Brain pericyte (primary cell): ENCODE data around the gene GATAD2B.
A peak's percentile ranks its signal among the peaks of the same experiment; 100 is the strongest.
"Not testable (repeated sequence)": the region's sequence is repeated elsewhere in the genome, so short reads cannot be mapped to it uniquely, and the experiment has no call there.

Source experiments
- DNase-seq: peaks from one replicate; pipeline ENCODE4 v3.0.0-alpha.2; 2012; ENCODE audit warnings: low read depth, low spot score

GATAD2B gene

DNA sequence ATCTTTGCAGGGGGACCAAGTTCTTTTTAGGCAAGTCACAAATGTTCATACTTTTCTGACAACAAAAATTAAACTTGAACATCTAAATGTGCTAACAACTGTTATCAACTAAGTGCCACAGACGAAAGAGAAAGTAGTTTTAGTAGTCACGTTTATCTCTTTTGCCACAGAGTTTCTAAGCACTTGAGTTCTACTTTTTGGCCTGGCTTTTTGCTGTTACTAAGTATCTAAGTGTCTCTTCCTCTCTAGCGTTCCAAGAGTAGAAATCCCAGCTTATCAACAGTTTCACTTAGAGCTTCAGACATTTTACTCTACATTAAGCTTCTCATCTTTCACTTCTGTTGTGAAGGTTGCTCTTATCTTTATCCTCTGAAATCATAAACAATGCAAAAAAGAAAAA is 34.2 kb downstream of the GATAD2B start:
- DNase-seq, result no peak

DNA sequence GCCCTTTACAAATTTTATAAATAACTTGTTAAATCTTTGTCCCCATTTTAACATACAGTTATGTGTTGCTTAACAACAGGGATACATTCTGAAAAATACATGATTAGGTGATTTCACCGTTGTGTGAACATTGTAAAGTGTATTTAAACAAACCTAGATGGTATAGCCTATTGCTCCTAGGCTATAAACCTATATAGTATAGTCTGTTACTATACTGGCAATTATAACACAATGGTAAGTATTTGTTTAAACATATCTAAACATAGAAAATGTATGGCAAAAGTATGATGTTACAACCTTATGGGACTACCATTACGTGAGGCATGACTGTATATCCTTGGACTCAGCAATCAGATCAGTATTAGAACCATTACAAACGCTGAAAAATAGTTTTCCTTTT is 36.6 kb downstream of the GATAD2B start:
- no peak for DNase-seq

DNA sequence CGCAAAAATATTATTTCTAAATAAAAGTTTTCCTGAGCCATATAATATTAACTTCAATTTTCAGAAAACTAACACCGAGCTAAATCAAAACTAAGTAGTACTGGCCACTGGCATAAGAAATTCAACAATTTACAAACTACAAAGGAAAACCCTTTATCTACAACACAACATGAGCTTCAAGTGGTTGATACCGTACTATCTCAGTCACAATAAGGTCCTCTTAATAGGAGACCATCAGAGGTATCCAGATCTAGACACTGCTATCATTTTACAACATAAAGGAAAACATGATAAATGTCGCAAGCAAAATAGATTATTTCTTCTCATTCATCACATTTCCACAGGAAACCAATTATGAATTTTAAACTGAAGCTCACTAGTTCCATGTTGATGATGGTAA is 39.5 kb downstream of the GATAD2B start:
- DNase-seq, result no peak

DNA sequence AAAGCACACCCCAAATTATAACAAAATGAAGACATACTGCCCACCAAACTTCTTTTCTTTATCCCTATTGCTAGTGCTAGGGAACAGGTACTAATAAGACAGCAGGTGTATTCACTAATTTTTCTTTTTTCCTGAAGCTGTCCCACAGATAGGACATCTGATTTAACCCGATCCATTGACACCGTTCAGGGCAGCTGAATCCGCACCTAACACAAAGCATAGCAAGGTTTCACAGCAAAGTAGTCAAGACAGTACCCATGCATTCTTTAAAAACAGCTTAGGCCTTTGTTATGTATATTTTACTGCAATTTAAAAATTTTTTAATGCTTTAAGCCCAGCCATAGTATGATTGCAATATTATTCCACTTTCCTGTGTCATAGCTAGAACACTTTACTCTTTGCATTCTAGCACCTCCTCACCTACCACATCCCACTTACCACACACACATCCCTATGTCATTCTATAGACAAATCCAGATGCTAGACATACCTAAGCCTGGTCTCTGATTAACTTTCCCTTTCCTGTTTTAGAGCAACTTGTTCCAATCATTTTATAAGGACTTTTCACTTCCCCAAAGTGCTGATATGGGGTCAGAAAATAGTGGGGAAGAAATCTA is 40.4 kb downstream of the GATAD2B start:
- DNase-seq, result no peak

DNA sequence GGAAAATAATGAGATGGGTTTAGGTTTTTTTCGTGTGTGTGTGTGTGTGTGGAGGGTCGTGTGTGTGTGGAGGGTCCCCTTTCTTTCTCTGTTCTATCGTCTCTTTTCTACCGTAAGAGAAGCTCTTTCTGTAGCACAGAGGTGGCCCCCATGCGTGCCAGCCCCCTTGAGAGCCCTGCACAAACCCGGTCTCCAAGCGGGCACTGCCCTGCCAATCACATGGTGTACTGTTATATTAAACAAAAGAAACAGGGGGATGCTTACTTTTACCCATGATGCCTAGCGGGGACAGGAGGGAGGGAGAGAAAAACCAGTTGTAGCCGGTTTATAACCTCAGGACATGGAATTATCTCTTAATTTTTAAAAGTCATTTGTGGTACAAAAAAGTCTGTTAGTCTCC is 41.0 kb downstream of the GATAD2B start:
- peak; percentile 6 for DNase-seq

DNA sequence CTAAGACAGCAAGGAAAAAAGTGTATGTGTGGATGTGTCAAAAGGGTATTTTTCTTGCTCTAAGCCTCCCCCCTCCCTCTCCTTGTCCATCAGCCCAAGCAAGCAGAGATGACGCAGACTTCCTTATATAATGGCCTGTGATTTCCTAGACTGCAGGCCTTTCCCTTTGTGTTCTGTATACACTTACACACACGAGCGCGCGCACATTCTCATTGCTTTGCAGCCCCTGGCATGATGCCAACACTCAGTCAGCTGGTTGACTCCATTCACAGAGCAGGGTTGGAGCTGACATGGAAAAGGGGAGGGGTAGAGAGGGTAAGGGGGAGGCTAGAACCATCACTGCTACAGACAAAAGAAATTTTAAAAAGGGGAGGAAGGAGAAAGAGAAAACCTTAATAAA is 41.8 kb downstream of the GATAD2B start:
- peak; percentile 86 for DNase-seq

DNA sequence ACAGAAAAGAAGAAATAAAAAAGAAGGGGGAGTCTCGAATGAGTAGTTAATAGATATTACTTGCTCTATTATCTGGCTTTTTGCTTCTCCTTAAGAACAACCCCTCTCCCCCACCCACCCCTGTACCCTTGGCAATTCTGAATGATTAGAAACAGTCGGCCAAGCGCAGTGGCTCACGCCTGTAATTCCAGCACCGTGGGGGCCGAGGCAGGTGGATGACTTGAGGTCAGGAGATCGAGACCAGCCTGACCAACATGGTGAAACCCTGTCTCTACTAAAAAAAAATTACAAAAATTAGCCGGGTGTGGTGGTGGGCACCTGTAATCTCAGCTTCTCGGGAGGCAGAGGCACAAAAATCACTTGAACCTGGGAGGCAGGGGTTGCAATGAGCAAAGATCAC is 42.7 kb downstream of the GATAD2B start:
- DNase-seq, result no peak

DNA sequence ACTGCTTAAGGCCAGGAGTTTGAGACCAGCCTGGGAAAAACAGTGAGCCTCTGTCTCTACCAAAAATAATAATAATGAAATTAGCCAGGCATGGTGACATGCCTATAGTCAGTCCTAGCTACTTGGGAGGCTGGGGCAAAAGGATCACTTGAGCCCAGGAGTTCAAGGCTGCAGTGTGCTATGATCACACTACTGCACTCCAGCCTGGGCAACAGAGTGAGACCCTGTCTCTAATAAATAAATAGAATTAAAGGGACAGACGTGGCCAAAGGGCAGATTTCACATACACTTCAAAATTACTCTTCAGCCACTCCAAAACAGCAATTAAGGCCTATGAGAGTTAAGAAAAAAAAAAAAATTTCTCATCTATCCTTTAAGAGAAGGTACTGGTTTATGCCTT is 45.7 kb downstream of the GATAD2B start:
- no peak for DNase-seq

DNA sequence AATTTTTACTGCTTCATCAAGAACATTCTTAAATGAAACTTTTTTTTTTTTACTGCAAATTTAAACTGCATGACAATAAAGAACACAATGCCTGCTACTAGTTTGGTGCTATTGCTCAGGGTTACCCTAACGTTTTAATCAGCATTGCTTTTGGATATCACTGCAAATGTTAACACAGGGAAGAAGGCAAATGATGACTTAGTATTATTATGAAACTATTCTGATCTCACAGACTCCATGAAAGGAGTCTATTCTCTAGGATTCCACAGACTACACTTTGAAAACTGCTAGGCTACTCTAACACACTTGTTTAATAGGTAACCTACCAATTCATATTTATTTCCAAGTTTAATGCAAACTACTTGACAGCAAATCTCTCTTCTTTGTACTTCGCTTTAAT is 49.8 kb downstream of the GATAD2B start:
- no peak for DNase-seq

DNA sequence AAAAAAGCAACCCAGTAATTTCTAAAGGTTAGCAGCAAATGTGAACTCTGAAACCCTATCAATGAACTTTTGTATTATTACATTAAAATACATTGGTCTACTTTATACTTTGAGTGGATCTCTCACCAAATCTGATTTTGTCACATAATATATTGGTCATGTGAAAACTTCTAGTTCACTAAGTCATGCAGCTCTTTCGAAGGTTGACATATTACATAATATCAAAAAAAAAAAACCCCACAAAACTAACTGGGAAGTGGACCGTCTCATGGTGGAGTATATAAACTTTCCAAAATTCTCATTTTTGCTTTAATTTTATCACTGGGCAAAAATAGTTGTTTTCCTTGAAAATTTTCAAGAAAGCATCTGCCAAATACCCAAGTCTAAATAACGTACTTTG is 50.4 kb downstream of the GATAD2B start:
- DNase-seq, result no peak

DNA sequence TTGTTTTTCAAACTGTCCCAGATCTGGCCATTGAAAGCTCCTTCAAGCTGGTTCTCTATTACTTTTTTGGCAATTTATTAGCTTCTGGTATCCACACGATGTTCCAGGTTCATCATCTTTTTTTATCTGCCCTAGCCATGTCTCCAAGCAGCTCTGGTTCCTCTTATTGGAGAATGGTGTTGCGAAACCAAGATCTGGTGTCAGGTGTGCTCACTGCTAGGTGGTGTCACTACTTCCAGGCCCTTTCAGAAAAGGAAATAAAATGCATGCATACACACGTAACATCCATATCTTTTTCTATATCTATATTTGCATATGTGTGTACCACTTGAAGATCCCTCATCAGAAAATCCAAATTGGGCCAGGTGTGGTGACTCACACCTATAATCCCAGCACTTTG is 53.3 kb downstream of the GATAD2B start:
- DNase-seq, result no peak

DNA sequence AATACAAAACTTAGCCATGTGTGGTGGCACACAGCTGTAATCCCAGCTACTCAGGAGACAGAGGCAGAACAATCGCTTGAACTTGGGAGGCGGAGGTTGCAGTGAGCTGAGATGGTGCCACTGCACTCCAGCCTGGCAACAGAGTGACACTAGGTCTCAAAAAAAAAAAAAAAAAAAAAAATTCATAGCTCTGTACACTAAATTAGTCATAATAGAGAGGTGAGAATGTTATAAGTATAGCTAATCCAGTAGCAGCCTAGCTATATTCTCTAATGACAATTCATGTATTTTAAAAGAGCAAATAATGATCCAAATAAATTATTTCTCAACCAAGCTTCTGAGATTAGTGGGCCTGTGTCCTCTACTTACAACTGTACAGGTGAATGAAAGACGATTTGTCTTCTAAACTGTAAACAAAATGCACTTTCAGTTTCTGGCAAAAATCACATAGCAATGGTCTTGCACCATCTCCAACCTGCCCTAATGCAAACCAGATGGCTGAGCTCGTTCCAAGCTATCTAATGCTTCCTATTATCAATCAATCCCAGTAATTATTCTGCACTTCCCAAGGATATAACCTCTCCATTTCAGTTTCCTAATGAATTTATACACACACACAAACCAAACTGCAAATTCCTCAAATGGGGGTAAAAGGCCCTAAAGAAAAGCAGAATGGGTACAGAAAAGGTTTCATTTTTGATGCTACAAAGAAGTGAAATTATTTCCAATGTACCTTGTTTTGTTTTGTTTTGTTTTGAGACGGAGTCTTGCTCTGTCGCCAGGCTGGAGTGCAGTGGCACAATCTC is 56.5 kb downstream of the GATAD2B start:
- DNase-seq, result no peak

DNA sequence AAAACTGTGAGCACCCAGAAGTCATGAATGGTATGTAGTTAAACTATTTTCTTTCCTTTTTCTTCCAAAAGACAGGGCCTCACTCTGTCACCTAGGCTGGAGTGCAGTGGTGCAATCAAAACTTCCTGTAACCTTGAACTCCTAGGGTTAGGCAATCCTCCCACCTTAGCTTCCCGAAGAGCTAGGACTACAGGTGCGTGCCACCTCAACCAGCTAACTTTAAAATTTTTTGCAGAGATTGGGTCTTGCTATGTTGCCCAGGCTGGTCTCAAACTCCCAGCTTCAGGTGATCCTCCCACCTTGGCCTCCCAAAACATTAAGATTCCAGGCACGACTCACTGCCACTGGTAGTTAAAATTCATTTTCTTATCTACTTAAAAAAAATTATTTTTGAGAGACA is 62.5 kb downstream of the GATAD2B start:
- no peak for DNase-seq

DNA sequence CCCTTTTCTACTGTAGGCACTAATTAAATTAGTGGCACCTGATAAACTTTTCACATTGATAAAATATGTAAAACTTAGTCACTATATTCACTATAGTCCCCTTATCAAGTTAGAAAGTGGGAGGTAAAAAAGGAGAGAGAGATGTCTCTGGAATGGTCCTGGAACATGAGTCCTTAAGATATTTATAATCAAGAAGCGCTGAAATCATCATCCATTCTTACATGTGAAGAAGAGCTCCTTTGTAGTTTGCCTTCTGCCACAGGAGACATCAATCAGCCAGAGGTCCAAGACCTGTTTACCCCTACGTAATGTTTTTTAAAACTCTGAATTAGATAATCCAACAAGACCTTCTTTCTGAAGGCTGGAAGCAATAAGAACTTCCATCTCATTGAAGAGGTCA is 65.3 kb downstream of the GATAD2B start:
- DNase-seq, result no peak

DNA sequence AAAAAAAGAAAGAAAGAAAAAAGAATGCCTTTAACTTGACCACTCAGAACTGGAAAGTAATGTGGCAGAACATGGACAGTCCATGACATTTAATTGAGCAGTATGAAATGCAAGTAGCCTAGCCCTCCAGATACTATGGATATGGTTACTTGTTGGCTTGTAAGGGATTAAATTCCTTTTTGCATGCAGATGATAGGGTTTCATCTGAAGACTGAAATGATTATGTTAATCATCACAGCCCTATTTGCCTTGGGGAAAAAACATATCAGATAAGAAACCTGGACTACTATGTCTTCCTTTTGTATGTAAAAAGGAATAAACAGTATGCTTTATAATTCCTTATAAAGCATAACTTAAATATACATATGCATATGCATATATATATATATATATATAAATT is 66.0 kb downstream of the GATAD2B start:
- DNase-seq, result no peak

DNA sequence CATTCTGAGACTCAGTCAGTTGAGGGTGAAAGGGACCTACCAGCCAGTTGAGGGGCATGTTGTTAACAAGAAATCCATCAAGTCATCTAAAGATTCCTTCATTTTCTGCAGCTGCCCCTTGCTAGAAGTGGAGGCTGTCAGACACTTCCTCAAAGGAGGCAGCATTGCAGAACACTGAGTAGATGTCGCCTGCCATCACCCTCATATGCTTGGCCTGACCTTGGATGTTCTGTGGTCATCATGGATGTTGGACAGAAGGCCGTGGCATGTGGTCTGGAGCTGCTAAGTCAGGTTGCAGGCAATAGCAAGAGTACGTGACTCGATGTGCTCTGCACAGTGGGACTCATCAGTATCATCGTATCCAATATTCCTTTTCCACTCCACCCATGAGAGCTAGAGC is 70.6 kb downstream of the GATAD2B start:
- no peak for DNase-seq

DNA sequence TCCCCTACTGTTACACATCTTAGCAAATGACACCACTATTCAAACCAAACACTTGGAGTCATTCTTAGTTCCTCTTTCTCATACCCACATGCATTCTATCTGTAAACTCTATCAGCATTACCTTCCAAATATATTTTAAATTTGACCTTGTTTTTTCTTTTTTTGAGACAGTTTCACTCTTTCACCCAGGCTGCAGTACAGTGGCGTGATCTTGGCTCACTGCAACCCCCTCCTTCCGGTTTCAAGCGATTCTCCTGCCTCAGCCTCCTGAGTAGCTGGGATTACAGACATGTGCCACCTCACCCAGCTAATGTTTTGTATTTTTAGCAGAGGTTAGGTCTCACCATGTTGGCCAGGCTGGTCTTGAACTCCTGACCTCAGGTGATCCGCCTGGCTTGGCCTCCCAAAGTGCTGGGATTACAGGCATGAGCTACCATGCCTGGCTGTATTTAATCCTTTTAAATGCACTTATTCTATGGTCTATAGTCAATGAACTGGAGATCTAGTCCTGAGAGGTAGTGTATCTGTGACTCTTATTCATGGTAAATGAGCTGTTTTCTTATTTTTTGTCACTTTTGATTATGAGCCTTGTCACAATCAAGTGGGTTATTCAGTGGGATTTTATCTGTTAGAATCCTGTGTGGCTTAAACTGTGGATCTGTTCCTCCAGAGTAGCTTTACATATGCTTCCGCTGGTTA is 73.1 kb downstream of the GATAD2B start:
- DNase-seq, result no peak

DNA sequence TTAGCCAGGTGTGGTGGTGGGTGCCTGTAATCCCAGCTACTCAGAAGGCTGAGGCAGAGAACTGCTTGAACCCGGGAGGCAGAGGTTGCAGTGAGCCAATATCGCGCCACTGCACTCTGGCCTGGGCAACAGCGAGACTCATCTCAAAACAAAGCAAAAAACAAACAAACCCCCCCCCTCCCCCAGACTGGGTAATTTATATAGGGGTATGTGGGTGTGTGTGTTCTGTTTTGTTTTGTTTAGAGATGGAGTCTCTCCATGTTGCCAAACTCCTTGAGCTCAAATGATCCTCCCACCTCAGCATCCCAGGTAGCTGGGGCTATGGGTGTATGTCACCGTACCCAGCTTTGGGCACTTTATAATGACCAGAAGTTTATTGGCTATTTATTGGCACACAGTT is 74.0 kb downstream of the GATAD2B start:
- no peak for DNase-seq

DNA sequence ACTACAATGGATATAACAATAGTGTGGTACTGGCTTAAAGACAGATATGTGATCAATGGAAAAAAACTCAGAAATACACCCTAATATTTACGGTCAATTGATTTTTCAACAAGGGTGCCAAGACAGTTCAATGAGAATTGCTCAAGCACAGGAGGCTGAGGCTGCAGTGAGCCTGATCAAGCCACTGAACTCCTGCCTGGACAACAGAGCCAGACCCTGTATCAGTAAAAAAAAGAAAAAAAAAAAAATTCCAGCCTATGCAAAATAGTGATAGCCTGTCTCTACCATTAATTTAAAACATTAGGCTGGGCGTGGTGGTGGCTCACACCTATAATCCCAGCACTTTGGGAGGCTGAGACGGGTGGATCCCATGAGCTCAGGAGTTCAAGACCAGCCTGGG is 77.6 kb downstream of the GATAD2B start:
- DNase-seq, result no peak

DNA sequence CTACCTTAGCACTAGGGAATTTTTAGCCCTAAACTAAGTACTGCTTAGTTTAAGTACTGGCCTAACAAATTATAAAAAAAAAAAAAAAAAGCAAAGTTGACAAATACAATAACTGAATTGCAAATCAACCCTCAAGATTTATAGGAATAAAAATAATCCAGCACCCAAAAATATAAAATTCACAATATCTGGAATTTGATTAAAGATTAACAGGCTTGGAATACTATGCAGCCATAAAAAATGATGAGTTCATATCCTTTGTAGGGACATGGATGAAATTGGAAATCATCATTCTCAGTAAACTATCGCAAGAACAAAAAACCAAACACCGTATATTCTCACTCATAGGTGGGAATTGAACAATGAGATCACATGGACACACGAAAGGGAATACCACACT is 78.4 kb downstream of the GATAD2B start:
- DNase-seq, result not testable (repeated sequence)

DNA sequence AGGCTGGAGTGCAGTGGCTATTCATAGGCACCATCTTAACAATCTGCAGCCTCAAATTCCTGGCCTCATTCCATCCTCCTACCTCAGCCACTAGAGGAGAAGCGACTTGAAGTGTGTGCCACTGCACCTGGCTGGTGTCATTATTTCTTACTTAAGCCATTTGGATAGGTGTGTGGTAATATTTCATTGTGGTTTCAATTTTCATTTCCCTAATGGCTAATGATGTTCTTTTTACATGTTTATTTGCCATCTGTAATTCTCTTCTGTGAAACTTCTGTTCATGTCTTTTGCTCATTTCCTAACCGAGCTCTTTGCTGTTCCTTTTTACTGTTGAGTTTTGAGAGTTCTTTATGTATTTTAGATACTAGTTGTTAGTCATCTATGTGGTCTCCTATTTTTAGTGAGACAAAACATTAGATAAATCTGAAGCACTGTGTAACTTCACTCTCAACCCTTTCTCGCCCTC is 80.7 kb downstream of the GATAD2B start:
- no peak for DNase-seq

DNA sequence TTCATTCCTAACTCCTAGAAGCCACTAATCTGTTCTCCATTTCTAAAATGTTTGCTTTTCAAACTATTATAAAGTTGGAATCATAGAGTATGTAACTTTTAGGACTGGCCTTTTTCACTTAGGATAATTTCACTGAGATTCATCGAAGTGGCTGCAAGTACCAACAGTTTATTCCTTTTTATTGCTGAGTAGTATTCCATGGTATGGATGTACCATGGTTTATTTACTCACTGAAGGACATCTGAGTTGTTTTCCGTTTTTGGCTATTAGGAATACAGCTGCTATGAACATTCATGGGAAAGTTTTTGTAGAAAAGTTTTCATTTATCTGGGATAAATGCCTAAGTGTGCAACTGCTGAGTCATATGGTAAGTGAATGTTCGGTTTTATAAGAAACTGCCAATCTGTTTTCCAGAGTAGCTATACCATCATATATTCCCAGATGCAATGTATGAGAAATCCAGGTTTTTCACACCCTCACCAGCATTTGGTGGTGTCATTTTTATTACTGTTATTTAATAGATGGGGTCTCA is 81.2 kb downstream of the GATAD2B start:
- DNase-seq, result no peak

DNA sequence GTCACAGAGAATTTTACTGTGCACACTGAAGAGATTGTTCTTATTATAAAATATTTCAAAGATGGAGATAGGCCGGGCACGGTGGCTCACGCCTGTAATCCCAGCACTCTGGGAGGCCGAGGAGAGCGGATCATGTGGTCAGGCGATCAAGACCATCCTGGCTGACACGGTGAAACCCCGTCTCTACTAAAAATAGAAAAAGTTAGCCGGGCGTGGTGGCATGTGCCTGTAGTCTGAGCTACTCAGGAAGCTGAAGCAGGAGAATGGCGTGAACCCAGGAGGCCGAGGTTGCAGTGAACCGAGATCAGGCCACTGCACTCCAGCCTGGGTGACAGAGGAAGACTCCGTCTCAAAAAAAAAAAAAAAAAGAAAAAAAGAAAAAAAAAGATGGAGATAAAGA is 82.0 kb downstream of the GATAD2B start:
- not testable (repeated sequence) for DNase-seq
